GM18502 (cell line): Measurements from ENCODE around the gene CYGB.

Experiments
- ATAC-seq: cut with Tn5 transposase; IDR thresholded peaks from one replicate; pipeline ENCODE4 v1.9.1; 2021; ENCODE audit warnings: mild to moderate bottlenecking; ENCODE audit not compliant: unreplicated experiment, poor library complexity

CYGB gene

DNA sequence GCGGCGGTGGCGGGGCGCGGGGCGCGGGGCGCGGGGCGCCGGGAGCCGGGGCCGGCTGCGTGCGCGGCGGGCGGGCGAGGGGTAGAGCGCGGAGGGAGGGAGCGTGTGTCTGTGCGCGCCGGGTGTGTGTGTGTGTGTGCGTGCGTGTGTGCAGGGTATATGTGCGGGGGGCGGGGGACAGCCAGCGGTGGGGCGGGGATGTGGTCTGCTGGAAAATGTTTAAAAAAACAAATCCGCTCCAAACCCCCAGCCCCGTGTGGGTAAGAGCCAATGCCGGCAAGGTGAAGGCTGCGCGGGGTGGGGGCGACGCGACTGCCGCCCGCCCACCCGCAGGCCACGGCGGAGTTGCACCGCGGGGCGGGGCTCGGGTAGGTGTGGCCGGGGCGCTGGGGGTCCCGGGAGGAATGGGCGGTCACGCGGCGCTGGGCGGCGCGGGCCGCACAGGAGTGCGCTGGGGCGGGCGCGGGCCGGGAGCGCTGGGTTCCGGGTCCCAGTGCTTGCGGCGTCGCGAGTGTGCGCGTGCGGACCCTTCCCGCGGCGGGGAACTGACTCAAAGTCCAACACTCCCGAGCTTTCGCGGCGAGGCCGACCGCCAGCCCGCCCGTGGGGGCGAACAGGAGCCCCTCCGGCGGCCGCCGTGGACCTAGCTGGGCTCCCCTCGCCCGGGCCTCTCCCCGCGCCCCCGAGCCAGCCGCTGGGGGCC lies at the start of gene CYGB:
TSS of gene CYGB (minus strand) at position 132 of the 703 bp plus-strand sequence. CDS start 167 bp downstream, outside the sequence.
- no peak for ATAC-seq

GRCh38 chr17:76586741-76587487 lies 49.4 kb upstream of the CYGB start:
- ATAC-seq = no peak

GRCh38 chr17:76585649-76586593 lies 48.4 kb upstream of the CYGB start, which contains the start of gene ST6GALNAC2:
TSS of gene ST6GALNAC2 (minus strand) at chr17:76585860. CDS start at chr17:76585808, 52 bp downstream.
- no peak for ATAC-seq

DNA sequence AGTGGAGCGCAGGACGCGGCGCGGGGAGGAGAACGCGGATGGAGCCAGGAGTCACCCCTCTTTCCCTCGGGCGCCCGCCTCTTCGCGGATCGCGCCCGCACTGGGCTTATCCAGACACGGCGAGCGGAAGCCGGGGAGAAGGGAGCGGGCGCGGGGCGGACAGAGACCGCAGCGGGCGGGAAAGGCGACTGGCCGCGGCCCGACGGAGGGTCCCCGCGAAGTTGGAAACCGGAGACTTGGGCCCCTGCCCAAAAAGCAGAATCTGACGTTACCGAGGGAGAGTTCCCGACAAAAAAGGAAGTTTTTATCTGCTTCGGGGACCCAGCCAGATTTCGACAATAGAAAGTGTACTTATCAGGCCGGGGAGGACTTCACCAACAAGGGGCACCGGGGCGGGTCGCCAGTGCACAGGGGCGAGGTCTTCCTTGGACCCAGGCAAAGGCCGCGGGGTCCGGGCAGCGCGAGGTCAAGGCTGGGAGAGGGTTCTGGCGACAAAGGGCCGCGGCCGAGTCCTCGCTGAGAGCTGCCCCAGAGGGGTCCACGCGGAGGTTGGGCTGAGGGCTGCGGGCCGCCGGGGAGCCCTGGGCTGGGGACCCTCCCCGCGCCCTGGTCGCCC lies 47.6 kb upstream of the CYGB start:
- ATAC-seq = no peak

GRCh38 chr17:76584427-76585032 lies 47.0 kb upstream of the CYGB start:
- ATAC-seq = no peak

DNA sequence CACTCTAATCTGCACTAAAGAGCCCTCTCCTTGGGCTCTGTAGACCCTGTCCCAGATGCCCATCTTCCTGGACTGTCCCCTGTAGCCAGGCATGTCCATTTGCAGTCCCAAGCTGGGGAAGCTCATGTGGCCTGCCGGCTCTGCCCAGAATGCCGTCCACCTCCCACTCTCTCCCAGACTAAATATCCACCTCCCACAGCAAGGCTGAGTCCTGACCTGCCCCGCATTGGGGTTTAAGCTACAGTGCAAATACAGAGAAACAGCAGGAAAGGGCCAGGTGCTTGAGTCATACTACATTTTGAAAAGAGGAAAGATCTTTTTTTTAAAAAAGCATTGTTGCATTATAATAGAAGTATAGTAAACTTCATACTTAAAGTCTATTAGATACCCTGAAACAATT lies 45.2 kb upstream of the CYGB start:
- ATAC-seq = no peak

- ATAC-seq = no peak
Observed at GRCh38 chr17:76581515-76581914, 44.0 kb upstream of the CYGB start.

GRCh38 chr17:76579281-76579680 lies 41.8 kb upstream of the CYGB start:
- ATAC-seq = no peak

GRCh38 chr17:76578376-76578775 lies 40.9 kb upstream of the CYGB start:
- ATAC-seq = no peak

DNA sequence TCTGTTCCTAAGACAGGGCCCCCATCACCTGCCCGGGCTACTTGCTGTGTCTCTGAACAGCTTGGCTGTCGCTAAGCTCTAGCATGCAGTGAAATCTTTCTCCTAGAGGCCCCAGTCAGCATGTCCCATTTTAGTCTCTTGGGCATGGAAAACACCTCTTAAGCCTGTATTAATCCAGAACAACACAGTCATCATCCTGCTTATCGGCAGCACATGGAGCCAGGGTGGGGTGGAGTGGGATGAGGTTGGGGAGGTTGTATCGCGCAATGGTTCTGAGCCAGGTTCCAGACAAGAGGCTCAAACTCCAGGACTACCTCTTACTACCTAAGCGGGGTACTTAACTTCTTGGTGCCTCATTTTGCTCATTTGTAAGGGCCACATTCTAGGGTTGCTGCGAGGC lies 40.4 kb upstream of the CYGB start:
- ATAC-seq = no peak

DNA sequence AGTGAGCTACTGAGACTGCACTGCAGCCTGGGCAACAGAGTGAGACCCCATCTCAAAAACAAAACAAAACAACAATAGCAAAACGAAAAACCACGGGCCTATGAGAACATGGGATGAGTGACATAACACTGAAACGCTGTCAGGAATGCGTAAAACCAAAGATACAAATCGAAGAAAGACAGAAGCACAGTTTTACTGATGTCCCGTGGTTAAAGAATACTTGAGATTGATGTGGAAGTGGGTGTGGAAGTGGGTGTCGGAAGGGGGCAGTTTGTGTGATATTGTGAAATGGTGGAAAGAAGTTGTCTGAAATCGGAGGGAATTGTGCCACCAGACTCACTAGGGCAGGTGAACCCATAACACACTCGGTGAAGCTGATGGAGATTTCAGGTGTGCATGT lies 38.7 kb upstream of the CYGB start:
- ATAC-seq = no peak

- no peak for ATAC-seq
Observed at GRCh38 chr17:76575570-76575969, 38.1 kb upstream of the CYGB start.

DNA sequence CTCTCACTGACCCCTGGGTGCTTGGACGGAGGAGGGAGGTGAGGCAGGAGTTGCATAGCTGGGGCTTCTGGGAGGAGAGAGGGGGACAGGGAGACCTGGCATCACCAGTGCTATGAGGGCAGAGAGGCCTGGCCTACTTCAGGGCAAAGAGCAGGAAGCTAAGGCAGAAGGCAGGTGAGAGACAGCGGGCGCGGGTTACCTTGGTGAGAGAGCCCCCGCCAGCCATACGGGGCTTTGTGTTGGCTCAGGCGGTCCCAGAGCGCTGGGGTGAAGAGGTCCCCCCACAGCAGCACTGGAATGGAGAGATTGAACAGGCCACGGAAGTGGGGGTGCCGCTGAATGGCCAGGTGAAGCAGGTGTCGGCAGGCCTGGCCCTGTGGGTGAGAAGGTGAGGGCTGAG lies 36.7 kb upstream of the CYGB start:
- ATAC-seq = no peak

- ATAC-seq = no peak
Observed at GRCh38 chr17:76573096-76573495, 35.6 kb upstream of the CYGB start.

GRCh38 chr17:76572201-76572910 lies 34.8 kb upstream of the CYGB start:
- ATAC-seq = no peak

- ATAC-seq = no peak
Observed at GRCh38 chr17:76570877-76571471, 33.5 kb upstream of the CYGB start.

GRCh38 chr17:76570457-76570856 lies 32.9 kb upstream of the CYGB start:
- no peak for ATAC-seq

DNA sequence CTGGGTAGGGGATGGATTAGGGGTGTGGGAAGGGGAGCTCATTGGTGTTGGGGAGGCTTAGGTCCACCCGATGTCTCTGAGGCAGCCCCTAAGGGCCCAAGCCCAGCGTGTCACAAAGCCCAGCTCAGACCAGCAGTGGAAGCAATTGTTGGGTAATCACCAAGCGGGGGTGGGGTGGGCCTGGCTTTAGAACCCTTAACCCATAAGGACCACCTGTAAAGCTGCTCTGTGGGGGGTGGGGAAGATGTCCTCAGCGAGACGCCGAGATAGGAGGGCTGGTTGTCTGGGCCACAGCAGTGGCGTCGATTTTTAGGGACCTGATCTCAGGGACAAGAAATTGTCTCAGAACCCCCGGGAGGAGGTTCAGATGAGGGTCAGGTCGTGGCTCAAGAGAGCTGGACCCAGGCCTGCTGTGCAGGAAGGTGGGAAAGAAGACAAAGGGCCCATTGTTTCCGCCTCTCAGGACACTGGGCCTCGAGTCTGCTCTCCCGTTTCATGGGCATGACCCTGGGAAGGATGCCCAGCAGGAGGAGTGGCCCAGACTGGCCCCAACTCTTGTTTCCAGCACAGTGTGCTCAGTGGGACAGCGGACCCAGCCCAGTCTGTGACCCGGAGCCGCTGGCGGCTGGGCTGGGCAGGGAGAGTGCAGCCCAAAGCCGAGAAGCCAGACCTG lies 32.2 kb upstream of the CYGB start:
- ATAC-seq = no peak
